ENCODE results near the gene DGLUCY.

GRCh38 chr14:91116913-91117588, 3.2 kb downstream of the DGLUCY start:
- TF ChIP-seq CTCF (IDR thresholded peaks at IDR 0.05; ENCODE audit: control extremely low read depth in 1 of 3, insufficient read depth in 1 of 3, low read depth in 1 of 3, low read length in 3 of 3), result no peak
- TF ChIP-seq, protein P1, sequence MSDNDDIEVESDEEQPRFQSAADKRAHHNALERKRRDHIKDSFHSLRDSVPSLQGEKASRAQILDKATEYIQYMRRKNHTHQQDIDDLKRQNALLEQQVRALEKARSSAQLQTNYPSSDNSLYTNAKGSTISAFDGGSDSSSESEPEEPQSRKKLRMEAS (IDR thresholded peaks at IDR 0.05), result no peak
- no peak for TF ChIP-seq HDAC2 (IDR thresholded peaks at IDR 0.05; ENCODE audit: borderline replicate concordance in 1 of 2, low read depth in 2 of 2, low read length in 2 of 2)
- TF ChIP-seq BRCA1 (IDR thresholded peaks at IDR 0.05; ENCODE audit: low read depth, low read length), result no peak
- TF ChIP-seq EZH2 (IDR thresholded peaks at IDR 0.05; ENCODE audit: low read depth, low read length, severe bottlenecking), result no peak
- TF ChIP-seq EP300 (IDR thresholded peaks at IDR 0.05; ENCODE audit: borderline replicate concordance in 1 of 2, low read depth in 2 of 2, low read length in 2 of 2), result no peak
- TF ChIP-seq POLR2A (IDR thresholded peaks at IDR 0.05; ENCODE audit: control extremely low read depth in 1 of 2, low read depth in 2 of 2, low read length in 2 of 2), result no peak
- no peak for TF ChIP-seq ZNF274 (IDR thresholded peaks at IDR 0.05; ENCODE audit: borderline replicate concordance, extremely low read depth, low read length)
- no peak for TF ChIP-seq RAD21 (IDR thresholded peaks at IDR 0.05 in 1 of 2, conservative IDR thresholded peaks at IDR 0.05 in 1 of 2; ENCODE audit: low read depth in 2 of 2, low read length in 2 of 2)
- no peak for TF ChIP-seq PHF8 (conservative IDR thresholded peaks at IDR 0.05; ENCODE audit: low read depth, low read length)
